Left ventricle myocardium superior (tissue), 1 donor: ENCODE measurements around the gene EMP2. TPM values are rescaled to one million over a fixed set of nuclear protein-coding genes. Genes with fewer than 3 reads are reported as not detected.
"Not testable (repeated sequence)": the region's sequence is repeated elsewhere in the genome, so short reads cannot be mapped to it uniquely, and the experiment has no call there.

Experiments used
- ATAC-seq: fragments of 200-7000 bp; cut with Tn5 transposase; one replicate; pipeline ENCODE4 v1.9.1; 2020; ENCODE audit warnings: mild to moderate bottlenecking, moderate library complexity
- DNase-seq: peaks from one replicate; pipeline ENCODE4 v3.0.0-alpha.2; 2020
- intact Hi-C: fragments of 100-400 bp; cut with micrococcal nuclease; formaldehyde crosslinking; loops from one replicate; pipeline ENCODE4 v1.11.0; 2022
- total RNA-seq: library from RNA; stranded (reverse); fragmentation: NEBNext Ultra II Directional; extraction: Animal tissue kit (Norgen Biotek cat#: 25700); gene quantifications from one replicate; pipeline ENCODE4 v1.2.1, GENCODE V29; 2021
- donor health status: DM: no; HTN: yes; CAD: no; lungs with severe emphysema.

EMP2 gene
- total RNA-seq, 1 donor from 2014 or later = 96.4 TPM

DNA sequence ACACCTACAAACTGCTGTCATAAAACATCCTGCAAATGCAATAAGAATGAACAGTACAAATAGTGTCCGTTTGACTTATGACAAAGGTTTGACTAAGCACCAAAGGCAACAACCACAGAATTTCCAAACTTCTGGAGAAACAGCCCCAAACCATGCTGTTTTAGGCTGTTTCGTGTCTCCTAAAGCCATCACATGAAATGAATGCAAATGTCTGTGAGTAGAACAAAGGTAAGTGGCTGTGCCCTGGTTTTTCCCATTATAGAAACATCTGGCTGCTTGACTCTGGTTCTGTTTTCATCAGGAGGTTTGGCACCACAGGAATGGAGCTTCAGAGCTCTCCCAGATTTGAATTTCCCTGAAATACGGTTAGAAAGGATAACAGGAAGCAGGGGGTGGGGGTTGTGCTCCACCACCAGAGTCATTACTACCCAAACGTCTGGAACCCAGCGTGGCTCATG, 4.6 kb upstream of the EMP2 start:
- intact Hi-C loops = no loop called here
- ATAC-seq = no peak
- DNase-seq = no peak

DNA sequence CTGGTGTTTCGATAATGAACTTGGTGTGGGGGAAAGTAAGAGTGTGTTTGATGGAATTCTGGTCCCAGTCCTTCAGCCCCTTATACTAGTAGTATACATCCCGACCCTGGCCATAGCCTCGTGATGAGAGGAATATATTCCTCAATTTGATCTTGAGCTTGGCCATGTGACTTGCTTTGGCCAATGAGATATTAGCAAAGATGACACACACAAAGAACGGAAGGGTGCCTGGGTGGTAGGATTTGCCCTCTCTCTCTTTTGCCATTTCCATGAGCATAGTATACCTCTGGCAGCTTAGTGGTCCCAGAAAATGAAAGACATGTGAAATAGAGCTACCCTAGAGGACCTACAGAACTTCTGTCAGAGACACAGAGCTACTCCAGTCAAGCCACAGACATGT, 2.9 kb upstream of the EMP2 start:
- ATAC-seq = no peak
- intact Hi-C loops = no loop called here
- no peak for DNase-seq

DNA sequence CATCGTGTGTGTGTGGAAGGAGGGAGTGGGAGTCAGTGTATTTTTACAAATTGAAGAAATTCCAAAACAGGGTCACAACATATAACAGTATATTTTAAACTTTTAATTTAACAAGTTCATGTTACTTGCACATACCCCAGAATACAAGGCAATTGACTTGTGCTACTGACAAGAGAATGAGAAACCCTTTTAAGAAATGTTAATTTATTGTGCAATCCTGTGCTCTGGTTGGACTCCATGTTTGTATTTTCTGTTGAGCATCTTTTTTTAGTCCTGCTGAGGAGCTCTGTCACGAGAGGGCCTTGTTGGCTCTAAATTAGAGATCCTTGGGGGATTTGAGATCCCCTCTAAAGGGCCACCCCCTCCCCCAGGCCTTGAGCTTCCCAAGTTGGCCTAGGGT, 1.1 kb upstream of the EMP2 start:
- DNase-seq (no peak), ATAC-seq (no peak)
- intact Hi-C loops = no loop called here

DNA sequence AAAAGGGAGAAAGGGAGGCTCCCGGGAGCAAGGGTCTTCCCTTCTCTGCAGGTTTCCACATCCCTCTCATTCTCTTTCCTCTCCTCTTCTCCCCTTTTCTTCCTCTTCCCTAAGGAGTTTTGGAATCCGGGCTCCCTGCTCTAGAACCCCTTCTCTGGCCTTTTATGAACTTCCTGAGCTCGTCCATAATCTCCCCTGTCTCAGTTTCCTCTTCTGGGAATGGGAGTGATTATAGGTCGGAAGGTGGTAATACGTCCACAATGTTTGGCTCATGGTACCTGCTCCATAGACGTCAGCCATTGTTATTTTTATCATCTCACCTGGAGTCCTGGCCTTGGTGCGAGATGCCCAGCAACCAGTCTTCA, 467 bp upstream of the EMP2 start:
- DNase-seq = no peak
- intact Hi-C loops = no loop called here
- no peak for ATAC-seq

DNA sequence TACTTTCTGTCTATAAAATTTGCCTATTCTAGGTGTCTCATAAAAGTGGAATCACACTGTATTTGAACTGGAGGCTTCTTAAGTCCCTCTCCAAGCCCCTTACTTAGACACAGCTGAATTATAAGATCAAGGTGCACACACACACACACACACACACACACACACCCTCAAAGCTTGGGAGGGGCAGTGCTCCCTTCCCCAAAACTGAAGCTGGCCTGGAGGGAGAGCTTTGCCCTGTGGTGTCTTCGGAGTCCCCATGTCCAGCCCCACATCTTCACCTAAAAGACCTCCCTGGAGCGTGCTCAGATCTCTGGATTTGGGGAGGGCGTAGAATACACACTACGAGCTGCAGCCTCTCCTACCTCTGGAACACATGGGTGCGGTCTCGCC, 828 bp downstream of the EMP2 start:
- ATAC-seq = no peak
- intact Hi-C loops = no loop called here
- DNase-seq = no peak

DNA sequence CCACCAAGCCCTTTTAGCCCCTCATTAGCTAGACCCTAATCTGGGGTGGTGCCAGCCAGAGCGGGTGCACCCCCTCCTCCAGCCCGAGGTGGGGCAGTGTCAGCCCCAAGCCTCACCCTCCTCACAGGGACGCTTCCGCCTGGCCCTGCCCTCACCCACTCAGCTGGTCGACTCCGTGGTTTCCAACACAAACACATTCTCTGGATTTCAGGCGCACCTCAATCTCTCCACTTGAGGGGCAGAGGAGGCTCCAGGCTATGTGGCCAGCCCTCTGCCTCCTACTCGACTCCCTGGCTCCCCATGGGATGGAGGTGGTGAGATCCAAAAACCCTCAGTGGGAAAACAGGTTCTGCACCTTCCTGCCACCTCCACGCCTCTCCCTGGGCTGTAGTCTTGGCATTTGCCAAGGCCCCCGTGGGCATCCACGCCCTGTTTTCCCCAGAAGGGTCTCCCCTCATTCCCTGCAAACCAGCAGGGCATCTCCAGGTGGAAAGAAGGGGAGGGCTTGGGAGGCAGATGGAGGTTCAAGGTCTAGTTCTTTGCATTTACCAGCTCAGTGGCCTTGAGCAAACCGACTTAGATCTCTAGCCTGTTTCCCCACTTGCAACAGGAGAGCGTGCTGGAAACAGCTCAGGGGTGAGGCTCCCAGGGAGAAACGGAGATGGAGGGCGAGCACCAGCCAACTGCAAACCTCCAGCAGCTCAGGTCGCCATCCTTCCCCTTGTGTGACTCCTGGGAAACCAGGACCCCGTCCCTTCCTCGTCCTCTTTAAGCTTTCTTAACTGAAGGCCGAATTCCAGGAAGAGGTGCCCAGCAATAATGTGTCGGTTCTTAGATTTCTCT, 1.7 kb downstream of the EMP2 start:
- DNase-seq = peak; percentile 60
- intact Hi-C loops = no loop called here
- peak; percentile 21 for ATAC-seq

DNA sequence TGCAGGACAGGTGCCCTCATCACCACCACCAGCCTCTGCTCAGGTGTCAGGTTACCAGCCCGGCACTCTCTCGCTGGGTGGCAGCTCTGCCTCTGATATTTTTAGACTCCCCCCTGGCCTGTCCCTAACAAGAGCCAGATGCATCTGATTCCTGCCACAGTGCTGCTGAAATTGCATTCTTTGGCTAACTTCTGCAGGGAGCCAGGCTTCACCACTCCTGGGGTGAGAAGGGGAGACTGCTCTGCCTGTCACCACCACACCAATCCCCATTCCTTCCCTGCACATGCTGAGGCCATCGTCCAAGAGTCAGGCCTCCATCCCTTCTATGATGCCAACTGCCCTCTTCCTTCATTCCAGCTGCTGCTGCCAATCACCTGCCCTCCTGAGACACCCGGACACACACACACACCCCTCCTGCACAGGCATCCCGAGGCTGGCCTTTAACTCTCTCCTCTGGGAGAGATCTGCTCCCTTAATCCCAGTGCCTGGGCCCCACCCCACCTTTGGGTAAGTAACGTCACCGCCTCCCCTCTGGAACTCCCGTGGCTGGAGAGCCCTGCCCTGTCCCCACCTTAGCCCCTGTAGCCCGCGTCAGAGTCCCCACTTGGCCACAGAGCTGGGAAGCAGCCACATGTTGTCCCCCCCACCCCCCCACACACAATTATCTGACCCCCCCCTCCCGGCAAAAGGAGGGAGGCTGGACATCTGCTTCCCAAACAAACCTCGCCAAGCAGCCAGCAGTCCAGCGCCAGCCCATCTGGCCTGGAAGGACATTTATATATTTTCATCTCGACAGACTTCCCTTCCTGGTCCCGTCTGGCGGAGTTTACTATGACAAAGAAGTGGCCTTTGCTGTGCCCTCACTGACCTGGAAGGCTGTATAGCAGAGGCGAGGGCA, 2.8 kb downstream of the EMP2 start:
- peak; percentile 67 for ATAC-seq
- peak; percentile 74 for DNase-seq
- intact Hi-C loops = no loop called here

DNA sequence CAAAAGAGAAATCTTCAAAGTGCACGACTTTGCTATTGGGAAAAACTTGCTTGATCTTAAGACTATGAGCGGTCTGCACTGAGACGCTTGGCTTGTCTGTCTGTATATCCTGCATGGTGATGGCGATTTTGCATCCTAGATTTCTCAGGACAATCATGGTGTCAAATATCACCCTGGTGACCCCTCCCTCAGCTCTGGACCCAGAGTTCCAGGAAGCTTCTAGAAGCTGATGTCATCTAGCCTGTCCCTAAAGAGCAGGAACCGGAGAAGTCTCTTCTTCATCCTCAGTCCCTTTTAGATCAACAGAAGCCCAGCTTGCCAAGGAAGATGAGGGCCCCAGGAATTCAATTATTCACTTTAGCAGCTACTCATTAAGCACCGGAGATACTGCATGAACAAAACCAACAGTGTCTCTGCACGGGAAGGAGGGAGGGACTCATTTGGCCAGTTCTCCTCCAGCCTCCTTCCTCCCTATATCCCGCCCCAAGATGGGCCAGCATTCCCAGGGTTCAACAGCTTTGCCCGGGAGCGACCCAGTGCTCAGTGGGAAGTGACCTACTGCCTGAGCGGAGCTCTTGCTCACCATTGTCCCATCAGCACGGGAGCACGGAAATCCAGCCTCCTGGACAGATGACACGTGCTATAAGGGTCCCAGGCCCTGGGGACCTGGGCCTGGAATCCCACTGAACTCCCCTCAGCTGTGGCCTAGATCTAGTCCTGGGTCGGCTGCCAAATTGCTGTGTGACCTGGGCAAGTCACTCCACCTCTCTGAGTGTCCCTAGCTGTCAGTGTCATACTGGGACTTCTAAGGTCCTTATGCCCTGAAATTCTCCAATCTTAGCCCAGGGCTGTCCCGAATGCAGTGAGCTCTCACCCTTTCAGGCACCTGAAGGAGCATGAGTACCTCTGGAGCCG, 3.8 kb downstream of the EMP2 start:
- intact Hi-C loops = no loop called here
- DNase-seq (no peak), ATAC-seq (no peak)

DNA sequence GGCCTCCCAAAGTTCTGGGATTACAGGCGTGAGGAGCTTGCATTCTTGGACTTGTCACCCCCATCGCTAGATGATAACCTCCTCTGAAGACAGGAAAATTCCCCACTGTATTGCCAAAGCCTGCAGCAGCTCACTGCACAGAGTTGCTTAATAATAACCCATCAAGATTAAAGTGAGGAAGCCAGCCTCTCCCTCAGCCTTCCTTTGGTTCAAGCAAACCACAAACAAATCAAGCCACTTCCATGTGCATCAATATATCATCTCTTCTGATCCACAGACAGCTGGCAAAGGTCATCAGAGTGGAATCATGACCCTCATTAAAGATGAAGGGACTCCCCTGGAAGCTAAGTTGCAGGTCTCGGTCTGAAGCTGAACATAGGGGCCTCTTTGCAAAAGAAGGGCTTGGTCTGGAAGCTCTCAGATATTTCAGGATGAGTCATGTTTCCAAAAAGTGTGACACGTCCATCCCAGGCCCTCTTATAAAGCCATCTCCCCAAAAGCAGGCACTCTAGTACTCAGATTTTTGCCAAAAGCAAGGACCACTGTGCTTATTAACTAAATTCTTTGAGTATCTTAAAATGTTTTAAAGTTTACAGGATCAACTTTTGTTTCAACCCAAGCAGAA, 4.8 kb downstream of the EMP2 start:
- intact Hi-C loops = no loop called here
- no peak for ATAC-seq
- no peak for DNase-seq

DNA sequence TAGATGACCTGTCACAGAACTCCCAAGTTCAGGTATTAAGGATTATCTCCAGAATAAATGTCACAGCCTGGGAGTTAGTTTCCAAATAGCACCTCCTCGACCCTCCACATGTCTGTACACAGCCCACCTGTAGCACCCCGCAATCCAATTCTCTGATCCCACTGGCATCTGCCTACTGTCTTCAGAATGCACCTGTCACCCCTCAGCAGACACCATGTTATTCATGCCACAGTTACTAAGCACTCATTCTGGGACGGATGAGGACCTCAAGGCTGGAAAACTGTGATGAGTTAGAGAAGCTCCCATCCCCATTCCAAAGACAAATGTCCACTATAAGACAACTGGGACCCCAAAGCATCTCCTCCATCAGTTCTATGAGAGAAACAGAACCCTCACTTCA, 7.8 kb downstream of the EMP2 start:
- DNase-seq (no peak), ATAC-seq (no peak)
- intact Hi-C loops = no loop called here

DNA sequence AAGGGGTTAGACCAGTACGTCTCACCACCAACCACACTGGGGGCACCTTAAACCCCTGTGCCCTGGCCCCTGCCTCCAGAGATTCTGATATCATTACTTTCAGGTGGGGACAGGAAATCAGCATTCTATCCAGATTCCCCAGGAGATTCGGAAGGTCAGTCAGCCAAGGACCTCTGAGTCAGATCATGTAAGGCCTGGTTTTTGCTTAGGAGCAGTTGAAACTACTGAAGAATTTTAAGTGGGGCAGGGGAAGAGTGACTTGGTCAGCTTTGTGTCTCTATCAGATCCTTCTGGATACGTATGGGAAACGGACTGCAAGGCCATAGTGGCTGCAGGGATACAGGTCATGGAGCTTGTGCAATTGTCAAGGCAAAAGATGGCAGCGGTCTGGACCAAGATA, 9.0 kb downstream of the EMP2 start:
- intact Hi-C loops = no loop called here
- ATAC-seq = no peak
- DNase-seq = no peak

DNA sequence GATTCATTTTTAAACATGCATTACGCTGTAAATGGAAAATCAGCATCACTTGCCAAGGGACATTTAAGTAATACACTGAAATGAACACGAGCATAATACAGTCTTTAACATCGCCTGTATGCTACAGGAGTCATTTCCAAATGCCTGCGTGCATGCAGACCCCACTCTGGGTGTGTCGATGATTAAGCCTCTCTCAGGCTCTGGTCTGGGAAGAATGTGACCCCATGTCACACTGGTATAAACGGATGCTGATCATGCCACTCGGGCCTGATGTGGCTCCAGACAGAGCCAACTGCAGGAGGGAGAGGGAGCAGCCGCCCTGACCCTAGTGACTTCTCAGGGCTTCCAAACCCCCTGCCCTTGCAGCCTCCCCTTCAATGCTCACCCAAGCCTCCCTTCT, 10.8 kb downstream of the EMP2 start:
- intact Hi-C loops = no loop called here
- DNase-seq (no peak), ATAC-seq (peak; percentile 77)

DNA sequence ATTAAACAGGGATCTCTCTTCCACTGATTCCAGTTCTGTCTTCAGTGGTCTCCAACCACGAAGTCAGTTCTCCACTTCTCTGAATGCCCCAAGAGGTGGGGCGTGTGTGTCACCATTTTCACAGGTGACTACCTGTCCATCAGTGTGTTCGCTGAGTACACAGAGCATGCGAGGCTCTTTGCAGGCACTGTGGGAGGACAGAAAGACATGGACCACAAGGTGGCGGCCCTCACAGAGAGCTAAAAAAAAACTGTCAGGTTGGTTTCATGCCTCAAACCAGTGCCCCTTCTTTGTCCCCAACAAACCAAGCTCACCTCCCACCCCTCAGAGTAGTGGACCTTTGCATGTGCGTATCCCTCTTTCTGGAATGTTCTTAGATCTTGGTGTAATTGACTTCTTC, 13.8 kb downstream of the EMP2 start:
- no peak for ATAC-seq
- no peak for DNase-seq
- intact Hi-C loops = no loop called here

DNA sequence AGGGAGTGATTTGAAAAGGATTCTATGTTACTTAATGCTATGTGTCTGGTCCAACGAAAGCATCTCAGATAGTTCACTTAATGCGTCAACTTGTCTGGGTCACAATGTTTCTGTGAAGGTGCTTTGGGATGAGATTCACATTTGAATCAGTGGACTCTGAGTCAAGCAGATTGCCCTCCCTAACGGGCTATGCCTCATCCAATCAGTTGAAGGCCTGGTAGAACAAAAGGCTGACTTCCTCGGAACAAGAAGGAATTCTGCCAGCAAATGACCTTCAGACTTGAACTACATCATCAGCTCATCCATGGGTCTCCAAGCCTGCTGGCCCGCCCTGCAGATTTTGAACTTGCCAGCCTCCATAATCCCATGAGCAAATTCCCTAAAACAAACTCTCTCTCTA, 15.2 kb downstream of the EMP2 start:
- DNase-seq = no peak
- ATAC-seq = peak; percentile 18
- intact Hi-C loops = no loop called here

DNA sequence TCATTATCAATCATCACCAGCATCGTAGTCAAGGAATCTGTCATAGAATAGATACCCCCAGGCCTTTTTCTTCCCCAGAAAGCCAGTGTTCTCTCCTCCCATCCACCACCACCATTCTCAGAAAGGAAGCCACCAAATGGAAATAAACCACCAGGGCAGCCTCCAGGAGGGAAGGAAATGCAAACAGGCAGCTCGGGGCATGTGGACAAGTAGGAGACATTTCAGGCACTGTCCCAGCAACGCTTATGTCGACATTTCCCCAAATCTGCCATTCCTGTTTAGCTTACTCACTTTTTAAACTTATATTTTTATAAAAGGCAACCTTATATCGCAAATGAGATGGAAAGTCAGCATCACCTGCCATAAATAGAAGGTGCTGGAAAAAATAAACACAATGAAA, 15.8 kb downstream of the EMP2 start:
- ATAC-seq = no peak
- DNase-seq = no peak
- intact Hi-C loops = no loop called here

DNA sequence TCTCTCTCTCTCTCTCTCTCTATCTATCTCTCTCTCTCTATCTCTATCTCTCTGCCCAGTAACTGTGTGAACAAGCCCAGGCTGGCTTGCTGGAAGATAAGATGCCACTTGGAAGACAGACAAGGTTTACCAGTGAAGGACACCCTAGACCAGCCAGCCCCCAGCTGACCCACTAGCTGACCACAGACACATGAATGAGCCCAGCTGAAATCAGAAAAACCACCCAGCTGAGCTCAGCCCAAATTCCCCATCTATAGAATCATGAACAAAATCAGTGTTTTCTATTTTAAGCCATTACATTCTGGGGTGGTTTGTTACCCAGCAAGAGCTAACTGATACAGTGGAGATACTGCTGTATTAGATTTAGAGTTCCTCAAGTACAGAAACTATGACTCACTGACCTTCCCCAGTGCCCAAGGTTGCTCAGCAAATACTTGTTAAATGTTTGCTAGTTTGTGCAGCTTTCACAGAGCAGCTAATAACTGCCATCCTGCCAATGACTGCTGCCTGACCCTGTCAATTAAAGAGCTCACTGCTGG, 18.0 kb downstream of the EMP2 start:
- ATAC-seq (no peak), DNase-seq (no peak)
- intact Hi-C loops = no loop called here

DNA sequence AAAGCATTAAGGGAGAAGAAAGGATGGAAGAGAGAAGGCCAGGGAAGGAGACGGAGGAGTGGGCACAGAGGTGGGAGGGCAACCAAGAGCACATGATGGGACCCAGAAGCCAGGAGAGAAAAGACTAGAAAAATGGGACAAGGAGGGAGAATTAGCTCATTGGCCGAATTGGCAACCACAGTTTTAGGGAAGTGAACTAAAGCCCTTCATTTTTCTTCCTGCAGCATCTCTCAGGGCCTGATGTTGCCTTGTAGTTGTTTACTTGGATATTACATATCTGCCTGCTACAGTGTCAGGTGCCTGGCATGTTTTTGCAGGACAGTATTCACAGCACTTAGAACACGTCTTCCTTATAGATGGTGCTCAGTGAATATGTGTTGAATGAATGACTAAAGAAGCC, 19.0 kb downstream of the EMP2 start:
- intact Hi-C loops = no loop called here
- ATAC-seq = no peak
- no peak for DNase-seq

DNA sequence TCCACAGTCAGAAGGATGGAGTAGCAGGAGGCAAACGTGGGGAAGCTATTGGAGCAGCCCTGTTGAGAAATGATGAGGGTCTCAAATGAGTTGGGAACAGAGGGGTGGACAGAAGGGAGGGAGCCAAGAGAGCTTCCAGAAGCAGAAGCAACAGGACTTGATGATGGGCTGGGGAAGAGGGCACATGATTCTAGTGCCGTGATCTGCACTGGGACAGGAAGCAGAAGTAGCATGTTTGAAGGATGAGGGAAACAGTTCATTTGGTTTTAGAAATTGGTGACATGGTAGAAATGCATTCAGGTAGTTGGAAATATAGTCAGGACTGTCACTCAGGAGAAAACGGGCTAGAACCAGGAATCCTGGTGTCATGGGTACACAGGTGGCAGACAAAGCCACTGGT, 19.4 kb downstream of the EMP2 start:
- intact Hi-C loops = no loop called here
- ATAC-seq (no peak), DNase-seq (no peak)

DNA sequence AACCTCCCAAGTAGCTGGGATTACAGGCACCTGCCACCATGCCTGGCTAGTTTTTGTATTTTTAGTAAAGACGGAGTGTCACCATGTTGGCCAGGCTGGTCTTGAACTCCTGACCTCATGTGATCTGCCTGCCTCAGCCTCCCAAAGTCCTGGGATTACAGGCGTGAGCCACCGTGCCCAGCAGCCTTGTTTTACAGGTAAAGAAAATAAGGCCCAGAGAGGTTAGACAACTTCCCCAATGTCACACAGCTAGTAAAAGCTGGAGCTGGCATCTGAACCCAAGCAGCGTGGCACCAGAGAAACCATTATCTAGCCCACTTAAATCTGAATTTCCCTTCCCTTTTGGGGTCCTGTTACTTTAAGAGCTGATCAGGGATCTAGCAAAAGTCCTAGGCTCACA, 20.6 kb downstream of the EMP2 start:
- ATAC-seq, intact Hi-C loops: not testable (repeated sequence)

More for the DNA sequence above, 20.6 kb downstream of the EMP2 start:
- DNase-seq = not testable (repeated sequence)
